Fibroblast of lung (primary cell): ENCODE data around the gene RBBP8. TPM values are rescaled to one million over a fixed set of nuclear protein-coding genes. Genes with fewer than 3 reads are reported as not detected.

ENCODE experiments used
- DNase-seq, 2 donors: peaks; one replicate each; pipeline versions ENCODE4 v3.0.0 to v3.0.0-alpha.2; 2010; ENCODE audit warnings: low read depth in 2 of 2
- H2AFZ ChIP-seq: 2 replicates; pipeline ENCODE4 v1.5.1; 2012; ENCODE audit warnings: low read length, control low read depth, inconsistent platforms
- H3K27ac ChIP-seq: 2 replicates; pipeline ENCODE4 v1.5.1; 2011; ENCODE audit warnings: low read length, control low read depth; ENCODE audit not compliant: insufficient read depth
- H3K27me3 ChIP-seq: 2 replicates; pipeline ENCODE4 v1.5.1; 2011; ENCODE audit warnings: mild to moderate bottlenecking, low read length; ENCODE audit not compliant: control insufficient read depth, insufficient read depth
- H3K36me3 ChIP-seq: 2 replicates; pipeline ENCODE4 v1.5.1; 2011; ENCODE audit warnings: low read length; ENCODE audit not compliant: control insufficient read depth, insufficient read depth
- H3K4me1 ChIP-seq: 2 replicates; pipeline ENCODE4 v1.5.1; 2011; ENCODE audit warnings: low read length; ENCODE audit not compliant: control insufficient read depth, insufficient read depth; ENCODE audit errors: extremely low read depth
- H3K4me2 ChIP-seq: 2 replicates; pipeline ENCODE4 v1.5.1; 2011; ENCODE audit warnings: low read length, control low read depth; ENCODE audit not compliant: insufficient read depth; ENCODE audit errors: extremely low read depth
- H3K4me3 ChIP-seq, 4 experiments: fragments of 200-600 bp in 1 of 4; sonication (generic) in 1 of 4; replicated peaks in 1 of 4; 2 replicates each; pipeline ENCODE4 v1.5.1; 2011 to 2016; ENCODE audit warnings: low read length in 4 of 4, low read depth in 3 of 4, mild to moderate bottlenecking in 3 of 4, control low read depth in 2 of 4, inconsistent platforms in 1 of 4, mixed read lengths in 1 of 4; ENCODE audit not compliant: insufficient read depth in 1 of 4; ENCODE audit errors: control extremely low read depth in 1 of 4
- H3K79me2 ChIP-seq: 2 replicates; pipeline ENCODE4 v1.5.1; 2012; ENCODE audit warnings: mild to moderate bottlenecking, low read length, inconsistent platforms; ENCODE audit not compliant: control insufficient read depth, insufficient read depth
- H3K9ac ChIP-seq: 2 replicates; pipeline ENCODE4 v1.5.1; 2011; ENCODE audit warnings: mild to moderate bottlenecking, low read length, control low read depth; ENCODE audit not compliant: insufficient read depth
- H3K9me3 ChIP-seq: 2 replicates; pipeline ENCODE4 v1.5.1; 2012; ENCODE audit warnings: low read depth, low read length; ENCODE audit not compliant: control insufficient read depth, insufficient read depth
- H4K20me1 ChIP-seq: 2 replicates; pipeline ENCODE4 v1.5.1; 2011; ENCODE audit warnings: low read length; ENCODE audit not compliant: control insufficient read depth, insufficient read depth; ENCODE audit errors: extremely low read depth
- EZH2 ChIP-seq: IDR thresholded peaks from 2 replicates; pipeline ENCODE4 v1.5.1; 2012; ENCODE audit warnings: low read length, control low read depth, mild to moderate bottlenecking; ENCODE audit errors: missing control alignments
- polyA plus RNA-seq, 2 donors: library from polyadenylated mRNA; depleted of rRNA in 1 of 2; stranded (reverse) in 1 of 2; unstranded in 1 of 2; fragments of >200 nt; gene quantifications; 2 replicates each; pipeline ENCODE4 v1.2.1, GENCODE V29; 2011 to 2012; ENCODE audit warnings: missing spikeins in 1 of 2
- total RNA-seq: library from RNA; depleted of rRNA; stranded (reverse); fragments of >200 nt; gene quantifications from 2 replicates; pipeline ENCODE4 v1.2.1, GENCODE V29; 2014
- TF ChIP-seq, protein P1 (sequence below), 2 donors: IDR thresholded peaks in 1 of 2; conservative IDR thresholded peaks in 1 of 2; 1 replicate in 1 of 2; 2 replicates in 1 of 2; pipeline ENCODE4 v1.5.1; 2011 to 2012; ENCODE audit warnings: low read length in 2 of 2, control low read depth in 1 of 2, inconsistent platforms in 1 of 2, low read depth in 1 of 2, mild to moderate bottlenecking in 1 of 2

RBBP8 gene
- total and polyA plus RNA-seq, 2 donors (not counting 1 experiment from before 2014, with no cell fraction given): 17.8 to 21.0 TPM

DNA sequence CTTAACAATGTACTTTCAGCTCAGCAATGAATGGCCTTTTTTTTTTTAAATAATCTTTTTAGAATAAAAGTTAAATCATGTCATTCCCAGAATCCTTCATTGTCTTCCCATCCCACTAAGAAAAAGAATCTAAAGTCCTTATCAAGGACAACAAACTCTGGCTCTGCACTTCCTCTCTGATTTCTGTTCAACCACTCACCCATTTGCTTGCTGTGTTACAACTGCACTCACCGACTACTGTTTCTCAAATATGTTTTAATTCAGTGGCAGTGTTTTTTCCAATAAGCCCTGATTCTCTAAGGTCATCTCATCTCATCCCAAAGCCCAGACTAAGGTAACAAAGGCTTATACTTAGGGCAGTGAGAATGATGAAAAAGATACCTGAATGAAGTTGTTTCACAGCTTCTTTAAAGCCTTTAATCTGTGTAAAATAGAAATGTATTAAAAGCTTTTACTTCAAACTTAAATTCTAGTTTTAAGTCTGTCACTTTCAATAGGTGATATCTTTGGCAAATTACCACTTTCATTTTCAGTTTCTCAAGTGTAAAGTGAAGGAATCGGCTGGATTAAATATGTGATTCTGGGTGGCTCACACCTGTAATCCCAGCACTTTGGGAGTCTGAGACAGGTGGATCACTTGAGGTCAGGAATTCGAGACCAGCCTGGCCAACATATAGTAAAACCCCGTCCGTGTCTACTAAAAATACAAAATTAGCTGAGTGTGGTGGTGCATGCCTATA lies 87.6 kb downstream of the RBBP8 start:
- DNase-seq: no peak
- TF ChIP-seq, protein P1, sequence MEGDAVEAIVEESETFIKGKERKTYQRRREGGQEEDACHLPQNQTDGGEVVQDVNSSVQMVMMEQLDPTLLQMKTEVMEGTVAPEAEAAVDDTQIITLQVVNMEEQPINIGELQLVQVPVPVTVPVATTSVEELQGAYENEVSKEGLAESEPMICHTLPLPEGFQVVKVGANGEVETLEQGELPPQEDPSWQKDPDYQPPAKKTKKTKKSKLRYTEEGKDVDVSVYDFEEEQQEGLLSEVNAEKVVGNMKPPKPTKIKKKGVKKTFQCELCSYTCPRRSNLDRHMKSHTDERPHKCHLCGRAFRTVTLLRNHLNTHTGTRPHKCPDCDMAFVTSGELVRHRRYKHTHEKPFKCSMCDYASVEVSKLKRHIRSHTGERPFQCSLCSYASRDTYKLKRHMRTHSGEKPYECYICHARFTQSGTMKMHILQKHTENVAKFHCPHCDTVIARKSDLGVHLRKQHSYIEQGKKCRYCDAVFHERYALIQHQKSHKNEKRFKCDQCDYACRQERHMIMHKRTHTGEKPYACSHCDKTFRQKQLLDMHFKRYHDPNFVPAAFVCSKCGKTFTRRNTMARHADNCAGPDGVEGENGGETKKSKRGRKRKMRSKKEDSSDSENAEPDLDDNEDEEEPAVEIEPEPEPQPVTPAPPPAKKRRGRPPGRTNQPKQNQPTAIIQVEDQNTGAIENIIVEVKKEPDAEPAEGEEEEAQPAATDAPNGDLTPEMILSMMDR (conservative IDR thresholded peaks at IDR 0.05 in 1 of 2, IDR thresholded peaks at IDR 0.05 in 1 of 2; ENCODE audit: low read depth in 1 of 2, low read length in 2 of 2): no peak
- TF ChIP-seq EZH2: no peak

DNA sequence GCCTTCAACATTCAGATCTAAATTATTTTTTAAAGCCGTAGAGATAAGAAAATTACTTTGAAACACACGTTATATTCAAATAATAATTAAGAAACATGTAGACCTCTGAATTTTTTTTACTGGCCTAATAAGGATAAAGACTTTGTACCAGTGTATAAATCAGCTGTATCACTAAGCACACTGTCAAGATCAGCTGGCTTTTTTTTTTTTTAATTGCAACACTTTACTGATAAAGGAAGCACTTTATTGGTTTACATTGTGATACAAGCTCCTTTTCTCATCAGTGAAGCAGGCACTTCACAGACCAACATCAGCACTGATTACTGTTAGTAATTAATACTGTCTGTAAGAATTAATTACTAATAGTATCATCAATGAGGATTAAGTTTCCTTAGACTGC lies 88.5 kb downstream of the RBBP8 start:
- no peak for DNase-seq
- TF ChIP-seq, protein P1 (conservative IDR thresholded peaks at IDR 0.05 in 1 of 2, IDR thresholded peaks at IDR 0.05 in 1 of 2; ENCODE audit: low read depth in 1 of 2, low read length in 2 of 2): no peak
- no peak for TF ChIP-seq EZH2

More for the DNA sequence above, 87.6 kb downstream of the RBBP8 start:
- Histone ChIP-seq H3K4me1 (no peaks in the 10 kb centered on the region), H4K20me1 (no peaks in the 10 kb centered on the region), H3K79me2 (no peaks in the 10 kb centered on the region), H3K4me3 (no peak overlapping the region), H3K36me3 (no peaks in the 10 kb centered on the region), H3K27me3 (no peaks in the 10 kb centered on the region), H3K9me3 (no peaks in the 10 kb centered on the region), H3K4me2 (no peak overlapping the region), H2AFZ (no peak overlapping the region), H3K9ac (no peak overlapping the region), H3K27ac (no peak overlapping the region)

DNA sequence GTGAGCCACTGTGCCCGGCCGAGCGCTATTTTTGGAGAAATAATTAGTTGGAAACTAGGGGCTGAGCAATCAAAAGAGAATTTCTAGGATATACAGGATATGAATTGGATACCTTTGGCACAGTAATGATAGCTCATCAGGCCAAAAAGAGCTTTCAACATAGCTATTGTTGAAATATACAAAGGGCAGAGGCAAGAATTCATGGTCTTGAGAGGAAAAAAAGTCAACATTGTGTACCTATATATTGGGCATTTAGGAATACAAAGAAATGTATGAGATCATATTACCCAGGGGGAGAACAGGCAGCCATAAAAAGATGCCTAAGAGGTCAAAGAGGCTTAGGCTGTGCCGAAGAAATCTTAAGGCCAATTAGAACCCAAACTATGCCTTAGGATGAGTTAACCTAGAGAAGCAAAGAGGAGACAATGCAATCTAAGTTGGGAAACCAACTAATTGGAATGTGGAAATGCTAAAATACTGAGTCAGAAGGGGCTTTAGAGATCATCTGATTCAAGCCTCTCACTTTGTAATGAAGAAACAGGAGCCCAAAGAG lies 99.0 kb downstream of the RBBP8 start:
- Histone ChIP-seq H3K79me2 (no peaks in the 10 kb centered on the region), H3K36me3 (no peaks in the 10 kb centered on the region), H4K20me1 (no peaks in the 10 kb centered on the region), H3K27me3 (no peaks in the 10 kb centered on the region), H3K27ac (peak overlapping the region; percentile 68), H2AFZ (peak overlapping the region; percentile 5), H3K9ac (no peak overlapping the region), H3K9me3 (no peaks in the 10 kb centered on the region), H3K4me1 (peaks cover 5% of the 10 kb centered on the region), H3K4me2 (peak overlapping the region; percentile 51), H3K4me3 (no peak overlapping the region)
- DNase-seq: peak; percentile 66 to 84
- TF ChIP-seq EZH2: no peak
- TF ChIP-seq, protein P1 (conservative IDR thresholded peaks at IDR 0.05 in 1 of 2, IDR thresholded peaks at IDR 0.05 in 1 of 2; ENCODE audit: low read depth in 1 of 2, low read length in 2 of 2): no peak

More for the DNA sequence above, 88.5 kb downstream of the RBBP8 start:
- no peak overlapping the region for H3K4me2 ChIP-seq
- H3K9ac ChIP-seq: no peak overlapping the region
- H3K27ac ChIP-seq: no peak overlapping the region
- no peak overlapping the region for H2AFZ ChIP-seq
- no peaks in the 10 kb centered on the region for H4K20me1 ChIP-seq
- no peaks in the 10 kb centered on the region for H3K9me3 ChIP-seq
- no peak overlapping the region for H3K4me3 ChIP-seq
- no peaks in the 10 kb centered on the region for H3K36me3 ChIP-seq
- no peaks in the 10 kb centered on the region for H3K4me1 ChIP-seq
- H3K79me2 ChIP-seq: no peaks in the 10 kb centered on the region
- no peaks in the 10 kb centered on the region for H3K27me3 ChIP-seq
